ENCODE data around the gene FGGY.
"Not testable (repeated sequence)": the region's sequence is repeated elsewhere in the genome, so short reads cannot be mapped to it uniquely, and the experiment has no call there.

Gene FGGY

DNA sequence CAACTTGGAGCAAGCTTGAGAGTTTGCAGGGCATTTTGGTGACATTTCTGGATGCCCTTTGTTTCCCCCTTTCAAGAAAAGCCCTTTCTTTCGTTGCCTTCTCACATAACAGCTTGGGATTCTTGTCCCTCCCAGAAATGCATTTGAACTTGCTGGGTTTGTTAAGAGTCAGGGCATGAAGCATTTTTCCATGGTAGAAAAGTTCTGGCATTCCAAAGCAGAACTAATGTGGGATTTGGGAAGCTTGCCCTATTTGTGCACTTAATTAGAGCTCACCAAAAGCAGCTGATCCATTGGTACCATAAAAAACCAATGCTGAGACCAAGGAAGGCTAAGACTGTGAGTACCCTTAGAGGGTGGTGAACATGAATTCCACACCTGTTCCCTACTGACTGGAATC, 418.1 kb downstream of the FGGY start:
- peaks cover 14% of the 10 kb centered on the region for H3K4me1 ChIP-seq (ENCODE audit: insufficient read depth, low read length)
- H3K27me3 ChIP-seq (ENCODE audit: insufficient read depth, low read length), result no peaks in the 10 kb centered on the region
- H3K4me3 ChIP-seq (ENCODE audit: low read length), result no peak overlapping the region
- H3K9me3 ChIP-seq (ENCODE audit: low read length), result no peaks in the 10 kb centered on the region
- H3K36me3 ChIP-seq (ENCODE audit: insufficient read depth, low read length), result no peaks in the 10 kb centered on the region
- H2AFZ ChIP-seq (ENCODE audit: low read depth, low read length), result no peak overlapping the region

- Histone ChIP-seq H3K4me1 (ENCODE audit: insufficient read depth, low read length) (peaks cover 14% of the 10 kb centered on the region), H2AFZ (ENCODE audit: low read depth, low read length) (no peak overlapping the region), H3K9me3 (ENCODE audit: low read length) (no peaks in the 10 kb centered on the region), H3K4me3 (ENCODE audit: low read length) (no peak overlapping the region), H3K27me3 (ENCODE audit: insufficient read depth, low read length) (no peaks in the 10 kb centered on the region), H3K36me3 (ENCODE audit: insufficient read depth, low read length) (no peaks in the 10 kb centered on the region)
These were observed 419.9 kb downstream of the FGGY start for GRCh38 chr1:59716832-59717231.

- Histone ChIP-seq H3K4me3 (ENCODE audit: low read length) (no peak overlapping the region), H3K36me3 (ENCODE audit: insufficient read depth, low read length) (no peaks in the 10 kb centered on the region), H2AFZ (ENCODE audit: low read depth, low read length) (no peak overlapping the region), H3K27me3 (ENCODE audit: insufficient read depth, low read length) (no peaks in the 10 kb centered on the region), H3K9me3 (ENCODE audit: low read length) (no peaks in the 10 kb centered on the region), H3K4me1 (ENCODE audit: insufficient read depth, low read length) (peaks cover 14% of the 10 kb centered on the region)
These were observed 421.4 kb downstream of the FGGY start for GRCh38 chr1:59718064-59718988.

GRCh38 chr1:59718989-59719360, 422.1 kb downstream of the FGGY start:
- Histone ChIP-seq H3K4me3 (ENCODE audit: low read length) (no peak overlapping the region), H3K4me1 (ENCODE audit: insufficient read depth, low read length) (peaks cover 14% of the 10 kb centered on the region), H3K36me3 (ENCODE audit: insufficient read depth, low read length) (no peaks in the 10 kb centered on the region), H3K27me3 (ENCODE audit: insufficient read depth, low read length) (no peaks in the 10 kb centered on the region), H3K9me3 (ENCODE audit: low read length) (no peaks in the 10 kb centered on the region), H2AFZ (ENCODE audit: low read depth, low read length) (no peak overlapping the region)

- Histone ChIP-seq H3K9me3 (ENCODE audit: low read length) (no peaks in the 10 kb centered on the region), H3K4me3 (ENCODE audit: low read length) (no peak overlapping the region), H3K4me1 (ENCODE audit: insufficient read depth, low read length) (peaks cover 6% of the 10 kb centered on the region), H2AFZ (ENCODE audit: low read depth, low read length) (no peak overlapping the region), H3K36me3 (ENCODE audit: insufficient read depth, low read length) (no peaks in the 10 kb centered on the region), H3K27me3 (ENCODE audit: insufficient read depth, low read length) (no peaks in the 10 kb centered on the region)
These were observed 423.6 kb downstream of the FGGY start for GRCh38 chr1:59720326-59721115.

GRCh38 chr1:59730302-59730701, 433.4 kb downstream of the FGGY start:
- Histone ChIP-seq H3K4me3 (ENCODE audit: low read length) (no peak overlapping the region), H3K36me3 (ENCODE audit: insufficient read depth, low read length) (no peaks in the 10 kb centered on the region), H3K27me3 (ENCODE audit: insufficient read depth, low read length) (no peaks in the 10 kb centered on the region), H3K4me1 (ENCODE audit: insufficient read depth, low read length) (peaks cover 15% of the 10 kb centered on the region), H3K9me3 (ENCODE audit: low read length) (no peaks in the 10 kb centered on the region), H2AFZ (ENCODE audit: low read depth, low read length) (no peak overlapping the region)

- Histone ChIP-seq H3K4me1 (ENCODE audit: insufficient read depth, low read length) (peaks cover 12% of the 10 kb centered on the region), H3K4me3 (ENCODE audit: low read length) (no peak overlapping the region), H3K36me3 (ENCODE audit: insufficient read depth, low read length) (no peaks in the 10 kb centered on the region), H2AFZ (ENCODE audit: low read depth, low read length) (peak overlapping the region; percentile 12), H3K9me3 (ENCODE audit: low read length) (no peaks in the 10 kb centered on the region), H3K27me3 (ENCODE audit: insufficient read depth, low read length) (no peaks in the 10 kb centered on the region)
These were observed 434.0 kb downstream of the FGGY start for GRCh38 chr1:59730759-59731478.

GRCh38 chr1:59731591-59731990, 434.7 kb downstream of the FGGY start:
- H3K4me3 ChIP-seq (ENCODE audit: low read length), result no peak overlapping the region
- peaks cover 9% of the 10 kb centered on the region for H3K4me1 ChIP-seq (ENCODE audit: insufficient read depth, low read length)
- H3K27me3 ChIP-seq (ENCODE audit: insufficient read depth, low read length), result no peaks in the 10 kb centered on the region
- no peak overlapping the region for H2AFZ ChIP-seq (ENCODE audit: low read depth, low read length)
- no peaks in the 10 kb centered on the region for H3K9me3 ChIP-seq (ENCODE audit: low read length)
- H3K36me3 ChIP-seq (ENCODE audit: insufficient read depth, low read length), result no peaks in the 10 kb centered on the region

GRCh38 chr1:59732214-59732955, 435.5 kb downstream of the FGGY start:
- Histone ChIP-seq H3K36me3 (ENCODE audit: insufficient read depth, low read length) (no peaks in the 10 kb centered on the region), H3K4me1 (ENCODE audit: insufficient read depth, low read length) (peaks cover 9% of the 10 kb centered on the region), H2AFZ (ENCODE audit: low read depth, low read length) (no peak overlapping the region), H3K27me3 (ENCODE audit: insufficient read depth, low read length) (no peaks in the 10 kb centered on the region), H3K4me3 (ENCODE audit: low read length) (no peak overlapping the region), H3K9me3 (ENCODE audit: low read length) (no peaks in the 10 kb centered on the region)

DNA sequence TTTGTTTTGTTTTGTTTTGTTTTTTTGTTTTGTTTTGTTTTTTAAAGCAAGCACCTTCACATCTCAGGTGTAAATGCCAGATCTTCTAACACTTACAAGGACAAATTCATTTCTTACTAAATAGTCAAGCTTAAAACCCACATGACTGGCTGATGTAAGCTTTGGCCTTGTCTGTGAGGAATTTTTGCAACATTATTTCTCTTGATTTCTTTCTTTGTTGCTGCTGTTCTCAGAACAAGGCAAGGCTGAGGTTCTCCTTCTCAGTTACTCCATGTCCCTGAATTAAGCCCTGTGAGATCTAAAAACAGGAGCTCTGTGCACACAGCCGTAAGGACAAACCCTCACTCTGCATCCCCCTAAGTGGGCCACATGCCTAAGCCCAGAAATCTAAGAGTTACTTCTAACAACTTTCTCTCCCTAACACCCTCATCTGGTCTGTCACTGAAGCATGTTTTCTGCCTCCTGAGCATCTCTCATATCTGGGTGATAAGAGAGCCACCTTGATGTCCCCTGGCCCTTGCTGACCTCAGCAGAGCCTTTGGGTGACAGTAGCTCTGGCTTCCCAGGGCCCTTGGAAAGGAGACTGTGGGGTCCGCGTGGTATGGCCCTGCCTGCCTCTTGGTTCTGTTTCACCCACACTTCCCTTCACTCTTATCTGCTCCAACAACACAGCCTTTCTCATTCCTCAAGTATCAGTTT, 436.7 kb downstream of the FGGY start:
- no peak overlapping the region for H2AFZ ChIP-seq (ENCODE audit: low read depth, low read length)
- peaks cover 9% of the 10 kb centered on the region for H3K4me1 ChIP-seq (ENCODE audit: insufficient read depth, low read length)
- H3K9me3 ChIP-seq (ENCODE audit: low read length), result no peaks in the 10 kb centered on the region
- H3K4me3 ChIP-seq (ENCODE audit: low read length), result no peak overlapping the region
- H3K36me3 ChIP-seq (ENCODE audit: insufficient read depth, low read length), result no peaks in the 10 kb centered on the region
- no peaks in the 10 kb centered on the region for H3K27me3 ChIP-seq (ENCODE audit: insufficient read depth, low read length)

GRCh38 chr1:59735927-59736326, 439.0 kb downstream of the FGGY start:
- not testable (repeated sequence) for H3K27me3 ChIP-seq (ENCODE audit: insufficient read depth, low read length); H3K9me3 ChIP-seq (ENCODE audit: low read length); H2AFZ ChIP-seq (ENCODE audit: low read depth, low read length); H3K4me3 ChIP-seq (ENCODE audit: low read length); H3K4me1 ChIP-seq (ENCODE audit: insufficient read depth, low read length); H3K36me3 ChIP-seq (ENCODE audit: insufficient read depth, low read length)

DNA sequence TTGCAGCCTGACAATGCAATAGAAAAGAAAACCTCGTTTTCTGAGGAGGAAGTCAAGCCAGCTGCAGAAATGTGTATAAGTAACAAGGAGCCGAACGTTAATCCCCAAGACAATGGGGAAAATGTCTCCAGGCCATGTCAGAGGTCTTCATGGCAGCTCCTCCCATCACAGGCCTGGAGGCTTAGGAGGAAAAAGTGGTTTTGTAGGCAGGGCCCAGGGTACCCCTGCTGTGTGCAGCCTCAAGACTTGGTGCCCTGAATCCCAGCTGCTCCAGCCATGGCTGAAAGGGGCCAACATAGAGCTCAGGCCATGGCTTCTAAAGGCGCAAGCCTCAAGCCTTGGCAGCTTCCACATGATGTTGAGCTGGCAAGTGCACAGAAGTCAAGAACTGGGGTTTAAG, 439.9 kb downstream of the FGGY start:
- H3K36me3 ChIP-seq (ENCODE audit: insufficient read depth, low read length), result no peaks in the 10 kb centered on the region
- no peaks in the 10 kb centered on the region for H3K4me1 ChIP-seq (ENCODE audit: insufficient read depth, low read length)
- no peaks in the 10 kb centered on the region for H3K27me3 ChIP-seq (ENCODE audit: insufficient read depth, low read length)
- no peaks in the 10 kb centered on the region for H3K9me3 ChIP-seq (ENCODE audit: low read length)
- no peak overlapping the region for H3K4me3 ChIP-seq (ENCODE audit: low read length)
- no peak overlapping the region for H2AFZ ChIP-seq (ENCODE audit: low read depth, low read length)
